Astrocyte (in vitro differentiated cells and primary cell): Measurements from ENCODE around the gene FAM53A. TPM values are rescaled to one million over a fixed set of nuclear protein-coding genes. Genes with fewer than 3 reads are reported as not detected.

Experiments
- DNase-seq: peaks from one replicate; pipeline ENCODE4 v3.0.0-alpha.2; 2010; ENCODE audit warnings: low read depth
- FAIRE-seq: peaks from 2 replicates; lab custom pipeline; 2011; peaks lifted over from hg19 to GRCh38; lab: Jason Lieb, UNC
- H2AFZ ChIP-seq: 2 replicates; pipeline ENCODE4 v1.6.0; 2012; ENCODE audit warnings: low read depth, low read length, inconsistent platforms
- H3K27ac ChIP-seq: 2 replicates; pipeline ENCODE4 v1.5.1; 2011; ENCODE audit warnings: low read depth, low read length, inconsistent platforms
- H3K27me3 ChIP-seq: 2 replicates; pipeline ENCODE4 v1.6.0; 2011; ENCODE audit warnings: low read length, inconsistent platforms; ENCODE audit not compliant: insufficient read depth
- H3K36me3 ChIP-seq: 2 replicates; pipeline ENCODE4 v1.5.1; 2011; ENCODE audit warnings: low read length, inconsistent platforms; ENCODE audit not compliant: insufficient read depth
- H3K4me1 ChIP-seq: 2 replicates; pipeline ENCODE4 v1.5.1; 2011; ENCODE audit warnings: low read length, inconsistent platforms; ENCODE audit not compliant: insufficient read depth
- H3K4me2 ChIP-seq: 2 replicates; pipeline ENCODE4 v1.6.0; 2012; ENCODE audit warnings: low read length, inconsistent platforms
- H3K4me3 ChIP-seq: 2 replicates; pipeline ENCODE4 v1.5.1; 2011; ENCODE audit warnings: low read depth, mild to moderate bottlenecking, low read length, inconsistent platforms; ENCODE audit not compliant: insufficient read depth
- H3K79me2 ChIP-seq: 2 replicates; pipeline ENCODE4 v1.6.0; 2012; ENCODE audit warnings: mild to moderate bottlenecking, low read length, inconsistent platforms; ENCODE audit not compliant: insufficient read depth
- H3K9ac ChIP-seq: 2 replicates; pipeline ENCODE4 v1.6.0; 2012; ENCODE audit warnings: mild to moderate bottlenecking, low read length, inconsistent platforms
- H3K9me3 ChIP-seq: 2 replicates; pipeline ENCODE4 v1.5.1; 2012; ENCODE audit warnings: low read depth, mild to moderate bottlenecking, low read length, inconsistent platforms; ENCODE audit not compliant: insufficient read depth
- H4K20me1 ChIP-seq: 2 replicates; pipeline ENCODE4 v1.6.0; 2012; ENCODE audit warnings: low read length, inconsistent platforms; ENCODE audit not compliant: insufficient read depth
- H3K27ac Mint-ChIP-seq: one replicate; pipeline ENCODE4 v1.8.0; 2021; ENCODE audit warnings: mild to moderate bottlenecking, mixed read lengths; ENCODE audit not compliant: unreplicated experiment
- H3K27me3 Mint-ChIP-seq: one replicate; pipeline ENCODE4 v1.8.0; 2021; ENCODE audit warnings: low read depth, mixed read lengths; ENCODE audit not compliant: unreplicated experiment
- H3K36me3 Mint-ChIP-seq: one replicate; pipeline ENCODE4 v1.8.0; 2021; ENCODE audit warnings: low read depth, mixed read lengths; ENCODE audit not compliant: unreplicated experiment
- H3K4me1 Mint-ChIP-seq: one replicate; pipeline ENCODE4 v1.8.0; 2021; ENCODE audit warnings: low read depth, mixed read lengths; ENCODE audit not compliant: unreplicated experiment
- H3K4me3 Mint-ChIP-seq: one replicate; pipeline ENCODE4 v1.8.0; 2021; ENCODE audit warnings: mild to moderate bottlenecking, moderate library complexity, mixed read lengths; ENCODE audit not compliant: unreplicated experiment
- H3K9me3 Mint-ChIP-seq: one replicate; pipeline ENCODE4 v1.8.0; 2021; ENCODE audit warnings: mild to moderate bottlenecking, mixed read lengths; ENCODE audit not compliant: unreplicated experiment
- CTCF ChIP-seq: IDR thresholded peaks from 2 replicates; pipeline ENCODE4 v1.5.1; 2011; ENCODE audit warnings: low read depth, mild to moderate bottlenecking, inconsistent platforms, low read length, moderate library complexity; ENCODE audit not compliant: insufficient read depth
- EZH2 ChIP-seq: IDR thresholded peaks from 2 replicates; pipeline ENCODE4 v1.6.1; 2012; ENCODE audit warnings: mild to moderate bottlenecking, low read length, inconsistent platforms; ENCODE audit not compliant: insufficient read depth
- total RNA-seq: library from RNA; stranded (reverse); gene quantifications from 2 replicates; pipeline ENCODE4 v1.2.1, GENCODE V29; 2021

Gene FAM53A
- total RNA-seq, 1 donor from 2014 or later: 2.1 TPM

GRCh38 chr4:1654216-1654955, 29.7 kb downstream of the FAM53A start:
- DNase-seq (no peak), FAIRE-seq (no peak)
- Histone ChIP-seq H3K27me3 (no peaks in the 10 kb centered on the region), H3K36me3 (no peaks in the 10 kb centered on the region), H4K20me1 (peaks cover 12% of the 10 kb centered on the region), H3K27ac (no peak overlapping the region), H3K79me2 (no peaks in the 10 kb centered on the region), H3K4me1 (no peaks in the 10 kb centered on the region), H3K4me3 (no peak overlapping the region), H3K9me3 (peaks cover 6% of the 10 kb centered on the region), H3K4me2 (no peak overlapping the region), H3K9ac (no peak overlapping the region), H2AFZ (no peak overlapping the region)
- H3K27me3 Mint-ChIP-seq: peaks cover 12% of the 10 kb centered on the region
- H3K27ac Mint-ChIP-seq: no peak overlapping the region
- peaks cover 4% of the 10 kb centered on the region for H3K36me3 Mint-ChIP-seq
- H3K4me3 Mint-ChIP-seq: no peak overlapping the region
- TF ChIP-seq EZH2: no peak
- TF ChIP-seq CTCF: no peak
- no peaks in the 10 kb centered on the region for H3K4me1 Mint-ChIP-seq
- no peaks in the 10 kb centered on the region for H3K9me3 Mint-ChIP-seq

- H3K9me3 ChIP-seq: peaks cover 6% of the 10 kb centered on the region
- H3K4me3 Mint-ChIP-seq: no peak overlapping the region
- no peak overlapping the region for H3K4me2 ChIP-seq
- H2AFZ ChIP-seq: no peak overlapping the region
- H3K27ac ChIP-seq: no peak overlapping the region
- H3K27me3 ChIP-seq: no peaks in the 10 kb centered on the region
- FAIRE-seq (no peak), DNase-seq (no peak)
- no peak overlapping the region for H3K4me3 ChIP-seq
- H3K36me3 ChIP-seq: no peaks in the 10 kb centered on the region
- H3K27me3 Mint-ChIP-seq: peaks cover 15% of the 10 kb centered on the region
- H3K9me3 Mint-ChIP-seq: no peaks in the 10 kb centered on the region
- peaks cover 12% of the 10 kb centered on the region for H4K20me1 ChIP-seq
- H3K27ac Mint-ChIP-seq: no peak overlapping the region
- no peak overlapping the region for H3K9ac ChIP-seq
- no peaks in the 10 kb centered on the region for H3K4me1 ChIP-seq
- H3K79me2 ChIP-seq: no peaks in the 10 kb centered on the region
- peaks cover 6% of the 10 kb centered on the region for H3K36me3 Mint-ChIP-seq
- TF ChIP-seq CTCF (no peak), EZH2 (no peak)
- H3K4me1 Mint-ChIP-seq: no peaks in the 10 kb centered on the region
Observed at GRCh38 chr4:1653776-1654175, 30.3 kb downstream of the FAM53A start.

- H3K9ac ChIP-seq: no peak overlapping the region
- H3K79me2 ChIP-seq: no peaks in the 10 kb centered on the region
- H3K4me3 Mint-ChIP-seq: no peak overlapping the region
- H3K4me1 ChIP-seq: no peaks in the 10 kb centered on the region
- H3K27me3 Mint-ChIP-seq: peaks cover 22% of the 10 kb centered on the region
- no peak overlapping the region for H3K27ac ChIP-seq
- H4K20me1 ChIP-seq: peaks cover 12% of the 10 kb centered on the region
- H3K4me3 ChIP-seq: no peak overlapping the region
- TF ChIP-seq CTCF: no peak
- no peak for TF ChIP-seq EZH2
- no peak overlapping the region for H2AFZ ChIP-seq
- H3K27me3 ChIP-seq: no peaks in the 10 kb centered on the region
- H3K9me3 Mint-ChIP-seq: no peaks in the 10 kb centered on the region
- no peak overlapping the region for H3K4me2 ChIP-seq
- H3K4me1 Mint-ChIP-seq: no peaks in the 10 kb centered on the region
- H3K27ac Mint-ChIP-seq: no peak overlapping the region
- peaks cover 6% of the 10 kb centered on the region for H3K36me3 Mint-ChIP-seq
- peaks cover 6% of the 10 kb centered on the region for H3K9me3 ChIP-seq
- DNase-seq (no peak), FAIRE-seq (no peak)
- H3K36me3 ChIP-seq: no peaks in the 10 kb centered on the region
Observed at GRCh38 chr4:1652088-1652487, 32.0 kb downstream of the FAM53A start.
